Measurements from ENCODE around the gene PAGR1.

DNA sequence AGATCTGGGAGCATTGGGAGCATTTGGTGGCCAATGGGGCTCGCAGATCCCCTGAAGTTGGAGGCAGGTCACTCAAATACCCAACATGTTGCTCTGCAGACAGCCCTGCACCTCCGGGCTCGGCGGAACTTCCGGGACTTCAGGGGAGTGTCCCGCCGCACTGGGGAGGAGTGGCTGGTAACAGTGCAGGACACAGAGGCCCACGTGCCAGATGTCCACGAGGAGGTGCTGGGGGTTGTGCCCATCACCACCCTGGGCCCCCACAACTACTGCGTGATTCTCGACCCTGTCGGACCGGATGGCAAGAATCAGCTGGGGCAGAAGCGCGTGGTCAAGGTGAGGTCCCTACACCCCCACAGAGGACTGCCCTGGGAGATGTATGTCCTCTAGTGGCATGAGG is 20.7 kb downstream of the PAGR1 start:
- TF ChIP-seq CREB1 (IDR thresholded peaks at IDR 0.05; ENCODE audit: low read depth) (no peak), YY1 (IDR thresholded peaks at IDR 0.05; ENCODE audit: low read depth) (no peak), USF1 (IDR thresholded peaks at IDR 0.05) (no peak), FOXM1 (IDR thresholded peaks at IDR 0.05; ENCODE audit: borderline replicate concordance, low read depth) (no peak), RAD21 (IDR thresholded peaks at IDR 0.05; ENCODE audit: low read depth) (no peak), EGR1 (IDR thresholded peaks at IDR 0.05) (no peak), EP300 (IDR thresholded peaks at IDR 0.05; ENCODE audit: borderline replicate concordance) (no peak), TCF12 (IDR thresholded peaks at IDR 0.05; ENCODE audit: low read depth) (no peak), TAF1 (IDR thresholded peaks at IDR 0.05; ENCODE audit: low read depth) (no peak), CEBPB (IDR thresholded peaks at IDR 0.05) (no peak), NFIC (IDR thresholded peaks at IDR 0.05) (no peak), ZBTB7A (IDR thresholded peaks at IDR 0.05; ENCODE audit: low read depth) (no peak)
- TF ChIP-seq, protein P1, sequence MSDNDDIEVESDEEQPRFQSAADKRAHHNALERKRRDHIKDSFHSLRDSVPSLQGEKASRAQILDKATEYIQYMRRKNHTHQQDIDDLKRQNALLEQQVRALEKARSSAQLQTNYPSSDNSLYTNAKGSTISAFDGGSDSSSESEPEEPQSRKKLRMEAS (IDR thresholded peaks at IDR 0.05), result no peak
- TF ChIP-seq, protein P2, sequence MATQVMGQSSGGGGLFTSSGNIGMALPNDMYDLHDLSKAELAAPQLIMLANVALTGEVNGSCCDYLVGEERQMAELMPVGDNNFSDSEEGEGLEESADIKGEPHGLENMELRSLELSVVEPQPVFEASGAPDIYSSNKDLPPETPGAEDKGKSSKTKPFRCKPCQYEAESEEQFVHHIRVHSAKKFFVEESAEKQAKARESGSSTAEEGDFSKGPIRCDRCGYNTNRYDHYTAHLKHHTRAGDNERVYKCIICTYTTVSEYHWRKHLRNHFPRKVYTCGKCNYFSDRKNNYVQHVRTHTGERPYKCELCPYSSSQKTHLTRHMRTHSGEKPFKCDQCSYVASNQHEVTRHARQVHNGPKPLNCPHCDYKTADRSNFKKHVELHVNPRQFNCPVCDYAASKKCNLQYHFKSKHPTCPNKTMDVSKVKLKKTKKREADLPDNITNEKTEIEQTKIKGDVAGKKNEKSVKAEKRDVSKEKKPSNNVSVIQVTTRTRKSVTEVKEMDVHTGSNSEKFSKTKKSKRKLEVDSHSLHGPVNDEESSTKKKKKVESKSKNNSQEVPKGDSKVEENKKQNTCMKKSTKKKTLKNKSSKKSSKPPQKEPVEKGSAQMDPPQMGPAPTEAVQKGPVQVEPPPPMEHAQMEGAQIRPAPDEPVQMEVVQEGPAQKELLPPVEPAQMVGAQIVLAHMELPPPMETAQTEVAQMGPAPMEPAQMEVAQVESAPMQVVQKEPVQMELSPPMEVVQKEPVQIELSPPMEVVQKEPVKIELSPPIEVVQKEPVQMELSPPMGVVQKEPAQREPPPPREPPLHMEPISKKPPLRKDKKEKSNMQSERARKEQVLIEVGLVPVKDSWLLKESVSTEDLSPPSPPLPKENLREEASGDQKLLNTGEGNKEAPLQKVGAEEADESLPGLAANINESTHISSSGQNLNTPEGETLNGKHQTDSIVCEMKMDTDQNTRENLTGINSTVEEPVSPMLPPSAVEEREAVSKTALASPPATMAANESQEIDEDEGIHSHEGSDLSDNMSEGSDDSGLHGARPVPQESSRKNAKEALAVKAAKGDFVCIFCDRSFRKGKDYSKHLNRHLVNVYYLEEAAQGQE (IDR thresholded peaks at IDR 0.05; ENCODE audit: low read depth), result no peak
